Mesendoderm (in vitro differentiated cells): ENCODE data around the gene FAM25G. TPM values are rescaled to one million over a fixed set of nuclear protein-coding genes. Genes with fewer than 3 reads are reported as not detected.

ENCODE experiments used
- small RNA-seq: library from polyadenylated mRNA; stranded (forward); fragments of <200 nt; extraction: miRNeasy Mini kit (QIAGEN cat#:217004); gene quantifications from one replicate; pipeline ENCODE3, GENCODE V24; 2013; ENCODE audit not compliant: insufficient read depth

Gene FAM25G

Small RNAs within 50 kb of the gene (small RNA-seq; reads per million reads assigned to genes)
- gene AL591684.3: not detected
- not detected for gene RNA5SP312
